ENCODE data around the gene KCNJ15.
"Not testable (repeated sequence)": the region's sequence is repeated elsewhere in the genome, so short reads cannot be mapped to it uniquely, and the experiment has no call there.

Gene KCNJ15

GRCh38 chr21:38234395-38235142 is 22.2 kb upstream of the KCNJ15 start:
- DNase-seq (ENCODE audit: low spot score), result no peak

GRCh38 chr21:38235251-38235650 is 21.5 kb upstream of the KCNJ15 start:
- DNase-seq (ENCODE audit: low spot score); in situ Hi-C loops (cut with MboI; ENCODE audit: low pct_unique_long_range_greater_than_20kb, low sequenced_read_pairs, unreplicated experiment): not testable (repeated sequence)

More at GRCh38 chr21:38234395-38235142, 22.2 kb upstream of the KCNJ15 start:
- in situ Hi-C loops (cut with MboI; ENCODE audit: low pct_unique_long_range_greater_than_20kb, low sequenced_read_pairs, unreplicated experiment), result no loop called here
- no peak for TF ChIP-seq CTCF (IDR thresholded peaks at IDR 0.05; ENCODE audit: extremely low read depth, insufficient read depth, missing control alignments)

- in situ Hi-C loops (cut with MboI; ENCODE audit: low pct_unique_long_range_greater_than_20kb, low sequenced_read_pairs, unreplicated experiment), result no loop called here
- DNase-seq (ENCODE audit: low spot score), result no peak
- TF ChIP-seq CTCF (IDR thresholded peaks at IDR 0.05; ENCODE audit: extremely low read depth, insufficient read depth, missing control alignments), result no peak
These were observed 20.6 kb upstream of the KCNJ15 start for GRCh38 chr21:38236232-38236631.

- TF ChIP-seq CTCF (IDR thresholded peaks at IDR 0.05; ENCODE audit: extremely low read depth, insufficient read depth, missing control alignments), result no peak
- DNase-seq (ENCODE audit: low spot score), result no peak
- in situ Hi-C loops (cut with MboI; ENCODE audit: low pct_unique_long_range_greater_than_20kb, low sequenced_read_pairs, unreplicated experiment), result no loop called here
These were observed 17.1 kb upstream of the KCNJ15 start for GRCh38 chr21:38239672-38240071.

GRCh38 chr21:38240129-38240528 is 16.7 kb upstream of the KCNJ15 start:
- TF ChIP-seq CTCF (IDR thresholded peaks at IDR 0.05; ENCODE audit: extremely low read depth, insufficient read depth, missing control alignments), result no peak
- no peak for DNase-seq (ENCODE audit: low spot score)
- in situ Hi-C loops (cut with MboI; ENCODE audit: low pct_unique_long_range_greater_than_20kb, low sequenced_read_pairs, unreplicated experiment), result no loop called here

- no peak for DNase-seq (ENCODE audit: low spot score)
- no peak for TF ChIP-seq CTCF (IDR thresholded peaks at IDR 0.05; ENCODE audit: extremely low read depth, insufficient read depth, missing control alignments)
- in situ Hi-C loops (cut with MboI; ENCODE audit: low pct_unique_long_range_greater_than_20kb, low sequenced_read_pairs, unreplicated experiment), result no loop called here
These were observed 15.6 kb upstream of the KCNJ15 start for GRCh38 chr21:38241029-38241740.

GRCh38 chr21:38242061-38242460 is 14.7 kb upstream of the KCNJ15 start:
- no peak for DNase-seq (ENCODE audit: low spot score)
- no peak for TF ChIP-seq CTCF (IDR thresholded peaks at IDR 0.05; ENCODE audit: extremely low read depth, insufficient read depth, missing control alignments)
- in situ Hi-C loops (cut with MboI; ENCODE audit: low pct_unique_long_range_greater_than_20kb, low sequenced_read_pairs, unreplicated experiment), result no loop called here
